Heart left ventricle (tissue), 16 donors: ENCODE data around the gene KLHDC1. TPM values are rescaled to one million over a fixed set of nuclear protein-coding genes. Genes with fewer than 3 reads are reported as not detected.
"Not testable (repeated sequence)": the region's sequence is repeated elsewhere in the genome, so short reads cannot be mapped to it uniquely, and the experiment has no call there.

Experiments
- ATAC-seq, 4 donors: fragments of 200-7000 bp; cut with Tn5 transposase; one replicate each; pipeline ENCODE4 v1.9.1; 2020 to 2022; ENCODE audit warnings: moderate library complexity in 4 of 4, mild to moderate bottlenecking in 3 of 4, moderate number of reproducible peaks in 1 of 4
- DNase-seq, 5 donors: peaks; one replicate each; pipeline ENCODE4 v3.0.0-alpha.2; 2020
- H3K27ac ChIP-seq, 12 donors: fragments of 200-600 bp; sonication (generic) in 4 of 12; one replicate each; pipeline versions ENCODE4 v1.5.0 to v1.8.0; 2016 to 2022; ENCODE audit warnings: mild to moderate bottlenecking in 2 of 12
- H3K27me3 ChIP-seq, 9 donors: fragments of 200-600 bp; sonication (generic) in 2 of 9; one replicate each; pipeline versions ENCODE4 v1.5.1 to v1.8.0; 2016 to 2022; ENCODE audit warnings: mild to moderate bottlenecking in 3 of 9
- H3K36me3 ChIP-seq, 9 donors: fragments of 200-600 bp; sonication (generic) in 2 of 9; one replicate each; pipeline versions ENCODE4 v1.5.0 to v1.8.0; 2018 to 2022; ENCODE audit warnings: mild to moderate bottlenecking in 2 of 9
- H3K4me1 ChIP-seq, 12 donors: fragments of 200-600 bp; sonication (generic) in 4 of 12; one replicate each; pipeline versions ENCODE4 v1.5.0 to v1.8.0; 2016 to 2022; ENCODE audit warnings: mild to moderate bottlenecking in 3 of 12
- H3K4me3 ChIP-seq, 12 donors: fragments of 200-600 bp; sonication (generic) in 4 of 12; one replicate each; pipeline versions ENCODE4 v1.5.0 to v1.8.0; 2017 to 2022; ENCODE audit warnings: mild to moderate bottlenecking in 9 of 12, moderate library complexity in 4 of 12
- H3K9me3 ChIP-seq, 12 donors: fragments of 200-600 bp; sonication (generic) in 4 of 12; one replicate each; pipeline versions ENCODE4 v1.5.0 to v1.8.0; 2016 to 2022; ENCODE audit warnings: mild to moderate bottlenecking in 1 of 12
- POLR2A ChIP-seq, 2 donors: fragments of 450-650 bp; IDR thresholded peaks; one replicate each; pipeline ENCODE4 v1.6.1; 2017; ENCODE audit warnings: antibody characterized with exemption in 2 of 2, mild to moderate bottlenecking in 2 of 2, moderate library complexity in 2 of 2
- WGBS, 4 donors: extraction: QIAGEN DNeasy Blood & Tissue Kit in 2 of 4; methylation state at CpG; one replicate each; pipeline versions ENCODE4 v1.1.5 to v1.1.7; 2013 to 2018; 5-methylcytosine and 5-hydroxymethylcytosine counted together
- intact Hi-C, 10 donors: fragments of 100-400 bp; cut with DNase I; formaldehyde crosslinking; loops; one replicate each; pipeline versions ENCODE4 v1.11.1 to v1.14.2; 2022
- polyA plus RNA-seq, 2 donors: library from polyadenylated mRNA; stranded (reverse); fragments of 200-250 nt; gene quantifications; one replicate each; pipeline ENCODE4 v1.2.3, GENCODE V29; 2013
- total RNA-seq, 9 donors: library from RNA; depleted of rRNA in 2 of 9; stranded (reverse); fragments of >200 nt in 2 of 9; fragmentation: NEBNext Ultra II Directional in 3 of 9; extraction: Animal tissue kit (Norgen Biotek cat#: 25700) in 3 of 9; gene quantifications; one replicate each; pipeline versions ENCODE4 v1.1.0 to v1.2.4, GENCODE V29; 2016 to 2023
- TF ChIP-seq, protein P1 (sequence below), 12 donors: fragments of 200-600 bp; sonication (generic) in 4 of 12; IDR thresholded peaks; one replicate each; pipeline versions ENCODE4 v1.5.0 to v1.8.0; 2018 to 2022; ENCODE audit warnings: antibody characterized with exemption in 12 of 12, mild to moderate bottlenecking in 5 of 12
- donor health status: ischemic (EF 13 %, LVEDD 7.1; RV severe dilation, severe dysfunction).
- donor health status: healthy with polysubstance abuse.
- donor health status: DM: no; HTN: yes; CAD: no.
- donor health status: DM: no; HTN: no; CAD: no.
- donor health status: ischemic (EF 25% LVEDD 6.9; RV normal size, moderate dysfunction).
- donor health status: ischemic (EF 25% LVEDD 5.7; RV mildly dilated, moderate dysfunction).
- donor health status: healthy.
- donor health status: DM: yes; HTN: yes; CAD: no.
- donor health status: ischemic (EF 35%, LVEDD 5.7; RV mildly dilated, moderate dysfunction).
- donor health status: nonischemic (EF 11% LVEDD 7.7; RV severe dilation, severe dysfunction).
- donor health status: DM: yes; HTN: yes; CAD: no.
- donor health status: PGD.
- donor health status: ischemic (EF 29% LVEDD 5.4; RV normal size, mild dysfunction).
- donor health status: nonischemic (EF 23%, LVEDD 6.1; RV moderate dilation, normal function).

The KLHDC1 gene
- total and polyA plus RNA-seq, 11 donors: 1.1 to 9.8 (median 6.4) TPM

DNA sequence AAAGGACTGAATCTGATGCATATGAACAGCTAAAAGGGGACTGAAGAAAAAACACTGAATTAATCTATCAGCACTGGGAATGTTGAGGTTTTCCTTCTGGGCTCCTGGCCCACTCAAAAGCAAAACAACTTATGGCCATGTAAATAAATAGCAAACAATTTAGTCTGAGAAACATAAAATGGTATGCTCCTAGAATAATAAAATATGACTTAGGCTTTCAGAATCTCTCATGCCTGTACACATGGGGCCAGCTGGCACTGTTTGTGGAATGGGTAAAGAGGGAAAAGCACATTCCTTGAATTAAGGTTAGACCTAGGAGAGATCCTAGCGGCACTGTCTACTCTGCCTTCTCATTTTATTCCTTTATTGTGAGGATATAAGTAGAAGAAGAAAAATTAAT, 81.2 kb downstream of the KLHDC1 start:
- TF ChIP-seq, protein P1, sequence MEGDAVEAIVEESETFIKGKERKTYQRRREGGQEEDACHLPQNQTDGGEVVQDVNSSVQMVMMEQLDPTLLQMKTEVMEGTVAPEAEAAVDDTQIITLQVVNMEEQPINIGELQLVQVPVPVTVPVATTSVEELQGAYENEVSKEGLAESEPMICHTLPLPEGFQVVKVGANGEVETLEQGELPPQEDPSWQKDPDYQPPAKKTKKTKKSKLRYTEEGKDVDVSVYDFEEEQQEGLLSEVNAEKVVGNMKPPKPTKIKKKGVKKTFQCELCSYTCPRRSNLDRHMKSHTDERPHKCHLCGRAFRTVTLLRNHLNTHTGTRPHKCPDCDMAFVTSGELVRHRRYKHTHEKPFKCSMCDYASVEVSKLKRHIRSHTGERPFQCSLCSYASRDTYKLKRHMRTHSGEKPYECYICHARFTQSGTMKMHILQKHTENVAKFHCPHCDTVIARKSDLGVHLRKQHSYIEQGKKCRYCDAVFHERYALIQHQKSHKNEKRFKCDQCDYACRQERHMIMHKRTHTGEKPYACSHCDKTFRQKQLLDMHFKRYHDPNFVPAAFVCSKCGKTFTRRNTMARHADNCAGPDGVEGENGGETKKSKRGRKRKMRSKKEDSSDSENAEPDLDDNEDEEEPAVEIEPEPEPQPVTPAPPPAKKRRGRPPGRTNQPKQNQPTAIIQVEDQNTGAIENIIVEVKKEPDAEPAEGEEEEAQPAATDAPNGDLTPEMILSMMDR (IDR thresholded peaks at IDR 0.05): no peak
- TF ChIP-seq POLR2A (IDR thresholded peaks at IDR 0.05): no peak
- H3K9me3 ChIP-seq: no peaks in the 10 kb centered on the region
- intact Hi-C loops: no loop called here
- peaks cover 0 to 34% (median 21%) of the 10 kb centered on the region in 12 donors for H3K4me1 ChIP-seq
- H3K36me3 ChIP-seq: peaks cover 0 to 78% (median 68%) of the 10 kb centered on the region in 9 donors
- H3K27me3 ChIP-seq: no peaks in the 10 kb centered on the region
- 82 to 97% (median 94%) methylated on average over 1 of the region's 1 CpG for WGBS, 4 donors
- H3K27ac ChIP-seq: no peak overlapping the region
- no peak overlapping the region for H3K4me3 ChIP-seq
- ATAC-seq: no peak
- no peak for DNase-seq

DNA sequence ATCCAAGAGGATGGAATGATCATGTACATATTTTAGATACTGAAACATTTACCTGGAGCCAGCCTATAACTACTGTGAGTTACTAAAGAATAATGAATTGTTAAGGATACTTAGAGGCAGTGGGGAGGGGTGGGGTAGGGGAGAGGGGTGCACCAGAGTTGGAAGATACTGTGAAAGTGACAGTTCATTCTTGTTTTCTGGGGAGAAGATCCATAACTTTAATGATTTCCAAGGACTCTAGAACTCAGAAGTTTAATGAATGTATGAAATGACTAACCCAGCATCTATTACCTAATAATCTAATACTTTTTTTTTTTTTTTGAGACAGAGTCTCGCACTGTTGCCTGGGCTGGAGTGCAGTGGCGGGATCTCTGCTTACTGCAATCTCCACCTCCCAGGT, 85.5 kb downstream of the KLHDC1 start:
- no peaks in the 10 kb centered on the region for H3K9me3 ChIP-seq
- TF ChIP-seq, protein P1 (IDR thresholded peaks at IDR 0.05): no peak
- no peak for TF ChIP-seq POLR2A (IDR thresholded peaks at IDR 0.05)
- no peak overlapping the region for H3K4me3 ChIP-seq
- ATAC-seq (no peak), DNase-seq (no peak)
- H3K36me3 ChIP-seq: peaks cover 0 to 100% (median 98%) of the 10 kb centered on the region in 9 donors
- H3K27ac ChIP-seq: no peak overlapping the region
- H3K4me1 ChIP-seq: peaks cover 0 to 5% (median 0%) of the 10 kb centered on the region in 12 donors
- intact Hi-C loops: no loop called here
- WGBS, 4 donors: 94 to 100% (median 97%) methylated on average over 2 of the region's 2 CpGs
- H3K27me3 ChIP-seq: no peaks in the 10 kb centered on the region

DNA sequence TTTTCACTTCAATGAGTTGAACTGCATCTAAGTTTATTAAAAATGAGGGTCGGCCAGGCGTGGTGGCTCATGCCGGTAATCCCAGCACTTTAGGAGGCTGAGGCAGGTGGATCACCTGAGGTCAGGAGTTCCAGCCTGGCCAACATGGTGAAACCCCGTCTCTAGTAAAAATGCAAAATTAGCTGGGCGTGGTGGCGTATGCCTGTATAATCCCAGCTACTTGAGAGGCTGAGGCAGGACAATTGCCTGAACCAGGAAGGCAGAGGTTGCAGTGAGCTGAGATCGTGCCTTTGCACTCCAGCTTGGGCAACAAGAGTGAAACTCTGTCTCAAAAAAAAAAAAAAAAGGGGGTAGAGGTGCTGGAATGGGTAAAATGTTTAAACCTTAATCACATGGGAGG, 88.1 kb downstream of the KLHDC1 start:
- intact Hi-C loops: loop anchor here in 5 of 10 donors (5.0 to 10.0 kb wide), 3 partner anchors 51 to 64 kb away; no protein-coding TSS in a partner anchor
- not testable (repeated sequence) for DNase-seq, H3K27me3 ChIP-seq, H3K4me3 ChIP-seq, H3K9me3 ChIP-seq, H3K4me1 ChIP-seq, ATAC-seq, H3K27ac ChIP-seq
- 94 to 98% (median 96%) methylated on average over 7 of the region's 7 CpGs for WGBS, 4 donors
- peaks cover 0 to 100% (median 99%) of the 10 kb centered on the region in 9 donors for H3K36me3 ChIP-seq

DNA sequence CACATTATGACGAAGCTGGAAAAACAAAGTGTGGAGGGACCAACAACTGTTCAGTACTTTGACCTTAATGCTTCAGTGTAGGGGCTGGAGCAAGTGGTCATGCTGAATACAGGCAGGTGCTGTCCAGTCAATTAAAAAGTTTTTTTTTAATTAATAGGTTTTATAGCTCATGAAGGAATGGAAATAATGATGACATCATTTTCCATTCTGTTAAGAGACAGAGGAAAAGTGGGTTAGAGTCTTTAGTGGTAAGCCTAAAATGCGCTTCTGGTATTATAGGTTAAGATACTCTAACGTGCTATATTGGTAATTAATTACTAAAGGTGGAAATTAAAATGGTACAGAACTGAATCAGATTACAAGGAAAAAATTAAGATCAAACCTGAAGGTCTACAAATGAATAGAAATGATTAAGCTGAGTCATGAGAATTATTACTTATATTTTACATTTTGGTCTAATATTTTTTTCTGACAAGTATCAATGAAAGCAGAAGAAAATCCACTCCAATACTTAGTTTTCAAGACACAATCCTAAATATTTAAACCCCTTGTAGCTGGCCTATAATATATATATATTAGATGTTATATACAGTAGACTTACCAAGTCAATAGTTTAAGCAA, 90.6 kb downstream of the KLHDC1 start:
- ATAC-seq (no peak), DNase-seq (no peak)
- H3K27me3 ChIP-seq: no peaks in the 10 kb centered on the region
- intact Hi-C loops: loop anchor here in 5 of 10 donors (5.0 to 10.0 kb wide), 3 partner anchors 49 to 61 kb away; no protein-coding TSS in a partner anchor
- peaks cover 0 to 100% (median 100%) of the 10 kb centered on the region in 9 donors for H3K36me3 ChIP-seq
- H3K4me3 ChIP-seq: no peak overlapping the region
- H3K4me1 ChIP-seq: no peaks in the 10 kb centered on the region
- 87 to 90% (median 89%) methylated on average over 3 of the region's 3 CpGs for WGBS, 4 donors
- TF ChIP-seq, protein P1 (IDR thresholded peaks at IDR 0.05): no peak
- TF ChIP-seq POLR2A (IDR thresholded peaks at IDR 0.05): no peak
- no peaks in the 10 kb centered on the region for H3K9me3 ChIP-seq
- no peak overlapping the region for H3K27ac ChIP-seq
